Colonic mucosa (tissue), 4 donors: ENCODE results near the gene CERS3. TPM values are rescaled to one million over a fixed set of nuclear protein-coding genes. Genes with fewer than 3 reads are reported as not detected.

Experiments
- DNase-seq: peaks from one replicate; pipeline ENCODE4 v3.0.0-alpha.2; 2020
- H3K27ac ChIP-seq: fragments of 200-600 bp; one replicate; pipeline ENCODE4 v1.8.0; 2021
- H3K27me3 ChIP-seq: fragments of 200-600 bp; one replicate; pipeline ENCODE4 v1.8.0; 2021
- H3K36me3 ChIP-seq: fragments of 200-600 bp; one replicate; pipeline ENCODE4 v1.8.0; 2021
- H3K4me1 ChIP-seq: fragments of 200-600 bp; one replicate; pipeline ENCODE4 v1.8.0; 2021; ENCODE audit warnings: mild to moderate bottlenecking
- H3K4me3 ChIP-seq: fragments of 200-600 bp; one replicate; pipeline ENCODE4 v1.8.0; 2021
- H3K9ac ChIP-seq, 2 donors: one replicate each; pipeline ENCODE4 v1.7.0; 2013; ENCODE audit warnings: control low read depth in 2 of 2, low read depth in 2 of 2, low read length in 2 of 2
- H3K9me3 ChIP-seq: fragments of 200-600 bp; one replicate; pipeline ENCODE4 v1.8.0; 2021
- intact Hi-C: fragments of 100-400 bp; cut with DNase I; formaldehyde crosslinking; loops from one replicate; pipeline ENCODE4 v1.14.1; 2022
- total RNA-seq, 2 donors: library from RNA; stranded (reverse); fragmentation: NEBNext Ultra II Directional in 1 of 2; extraction: Animal tissue kit (Norgen Biotek cat#: 25700) in 1 of 2; gene quantifications; one replicate each; pipeline ENCODE4 v1.2.1, GENCODE V29; 2021
- TF ChIP-seq, protein P1 (sequence below): fragments of 200-600 bp; IDR thresholded peaks from one replicate; pipeline ENCODE4 v1.8.0; 2022; ENCODE audit warnings: antibody characterized with exemption, mild to moderate bottlenecking
- donor health status: healthy.
- donor health status: DM: no; HTN: no; CAD: no.
- donor health status: DM: no; HTN: no; CAD: no.

The CERS3 gene
- total RNA-seq, 2 donors from 2014 or later: 0.12 TPM; not detected in 1

DNA sequence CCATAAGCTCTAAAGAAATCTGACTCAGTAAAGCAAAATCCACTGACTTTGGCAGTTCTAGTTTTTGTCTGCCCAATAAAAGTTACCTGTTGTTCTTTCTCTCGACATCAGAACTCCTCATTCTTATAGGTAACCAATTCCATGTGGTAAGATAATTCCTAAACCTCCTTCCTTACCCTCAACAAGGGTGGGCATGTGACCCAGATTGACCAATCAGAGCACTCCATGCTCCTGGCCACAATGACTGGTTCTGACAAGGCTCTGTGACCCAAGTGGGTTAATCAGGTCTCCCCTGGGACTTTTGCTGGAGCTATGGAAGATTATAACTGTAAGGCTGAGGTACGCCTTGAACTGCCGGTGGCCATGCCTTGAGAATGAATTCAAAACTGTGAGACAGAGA lies 41.5 kb upstream of the CERS3 start:
- no peaks in the 10 kb centered on the region for H3K36me3 ChIP-seq
- intact Hi-C loops: loop anchor here (10.0 kb wide), 1 partner anchor 635 kb away; no protein-coding TSS in a partner anchor

DNA sequence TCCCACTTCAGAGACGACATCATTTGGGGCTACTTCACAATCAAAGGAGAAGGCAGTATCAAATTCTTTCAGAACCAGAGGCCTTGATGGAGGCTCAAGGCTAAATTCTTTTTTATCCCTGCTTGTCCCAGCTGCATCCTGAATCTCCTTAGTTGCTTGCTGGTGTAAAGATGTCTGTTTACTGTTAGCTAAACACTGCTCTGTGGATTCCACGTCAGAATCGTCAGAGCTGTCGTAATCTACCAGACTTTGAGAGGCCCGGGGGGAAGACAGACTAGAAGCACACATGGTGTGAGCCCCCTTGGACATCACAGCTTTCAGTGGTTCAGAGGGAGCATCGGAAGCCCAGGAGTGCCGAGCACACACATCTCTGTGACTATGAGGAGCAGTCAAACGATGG lies 40.6 kb upstream of the CERS3 start:
- Histone ChIP-seq H3K9me3 (no peaks in the 10 kb centered on the region), H3K27ac (no peak overlapping the region), H3K4me3 (no peak overlapping the region), H3K27me3 (no peaks in the 10 kb centered on the region), H3K9ac (no peak overlapping the region), H3K36me3 (no peaks in the 10 kb centered on the region), H3K4me1 (no peaks in the 10 kb centered on the region)
- DNase-seq: no peak
- TF ChIP-seq, protein P1, sequence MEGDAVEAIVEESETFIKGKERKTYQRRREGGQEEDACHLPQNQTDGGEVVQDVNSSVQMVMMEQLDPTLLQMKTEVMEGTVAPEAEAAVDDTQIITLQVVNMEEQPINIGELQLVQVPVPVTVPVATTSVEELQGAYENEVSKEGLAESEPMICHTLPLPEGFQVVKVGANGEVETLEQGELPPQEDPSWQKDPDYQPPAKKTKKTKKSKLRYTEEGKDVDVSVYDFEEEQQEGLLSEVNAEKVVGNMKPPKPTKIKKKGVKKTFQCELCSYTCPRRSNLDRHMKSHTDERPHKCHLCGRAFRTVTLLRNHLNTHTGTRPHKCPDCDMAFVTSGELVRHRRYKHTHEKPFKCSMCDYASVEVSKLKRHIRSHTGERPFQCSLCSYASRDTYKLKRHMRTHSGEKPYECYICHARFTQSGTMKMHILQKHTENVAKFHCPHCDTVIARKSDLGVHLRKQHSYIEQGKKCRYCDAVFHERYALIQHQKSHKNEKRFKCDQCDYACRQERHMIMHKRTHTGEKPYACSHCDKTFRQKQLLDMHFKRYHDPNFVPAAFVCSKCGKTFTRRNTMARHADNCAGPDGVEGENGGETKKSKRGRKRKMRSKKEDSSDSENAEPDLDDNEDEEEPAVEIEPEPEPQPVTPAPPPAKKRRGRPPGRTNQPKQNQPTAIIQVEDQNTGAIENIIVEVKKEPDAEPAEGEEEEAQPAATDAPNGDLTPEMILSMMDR: no peak
- intact Hi-C loops: loop anchor here (5.0 kb wide), 1 partner anchor 217 kb away; no protein-coding TSS in a partner anchor

More for the DNA sequence above, 41.5 kb upstream of the CERS3 start:
- no peak for DNase-seq
- Histone ChIP-seq H3K9me3 (no peaks in the 10 kb centered on the region), H3K4me1 (no peaks in the 10 kb centered on the region), H3K27ac (no peak overlapping the region), H3K4me3 (no peak overlapping the region), H3K27me3 (no peaks in the 10 kb centered on the region), H3K9ac (no peak overlapping the region)
- TF ChIP-seq, protein P1: no peak

DNA sequence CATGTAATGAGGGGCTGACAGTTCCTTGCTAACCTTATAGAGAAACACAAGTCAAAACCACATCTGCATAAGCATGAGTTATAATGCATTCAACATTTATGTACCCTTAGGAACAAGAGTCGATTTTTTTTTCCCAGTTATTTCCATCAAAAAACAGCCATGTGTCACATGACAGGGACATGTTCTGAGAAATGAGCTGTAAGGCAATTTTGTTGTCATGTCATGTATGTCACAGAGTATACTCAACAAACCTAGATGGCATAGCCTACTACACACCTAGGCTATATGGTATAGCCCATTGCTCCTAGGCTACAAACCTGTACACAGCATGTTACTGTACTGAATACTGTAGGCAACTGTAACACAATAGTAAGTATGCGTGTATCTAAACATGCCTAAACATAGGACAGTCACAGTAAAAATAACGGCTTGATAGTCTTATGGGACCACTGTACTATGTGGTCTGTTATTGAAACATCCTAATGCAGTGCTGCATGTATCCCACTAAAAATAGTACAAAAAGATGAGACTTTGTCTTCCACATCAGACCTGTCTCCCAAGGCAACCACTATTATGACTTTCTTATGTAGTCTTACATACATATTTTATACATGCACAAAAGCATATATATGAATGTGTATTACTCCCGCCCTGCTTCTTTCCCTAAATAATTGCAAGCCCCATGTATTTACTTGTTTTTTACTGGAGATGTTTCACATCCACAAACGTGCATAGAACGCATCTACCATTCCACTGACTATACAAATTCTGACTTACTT lies 38.3 kb upstream of the CERS3 start:
- H3K27me3 ChIP-seq: no peaks in the 10 kb centered on the region
- no peak overlapping the region for H3K9ac ChIP-seq
- intact Hi-C loops: loop anchor here (5.0 kb wide), 1 partner anchor 215 kb away; no protein-coding TSS in a partner anchor
- H3K4me1 ChIP-seq: no peaks in the 10 kb centered on the region
- no peaks in the 10 kb centered on the region for H3K36me3 ChIP-seq
- no peaks in the 10 kb centered on the region for H3K9me3 ChIP-seq
- no peak for DNase-seq
- TF ChIP-seq, protein P1: no peak
- no peak overlapping the region for H3K27ac ChIP-seq
- H3K4me3 ChIP-seq: no peak overlapping the region

DNA sequence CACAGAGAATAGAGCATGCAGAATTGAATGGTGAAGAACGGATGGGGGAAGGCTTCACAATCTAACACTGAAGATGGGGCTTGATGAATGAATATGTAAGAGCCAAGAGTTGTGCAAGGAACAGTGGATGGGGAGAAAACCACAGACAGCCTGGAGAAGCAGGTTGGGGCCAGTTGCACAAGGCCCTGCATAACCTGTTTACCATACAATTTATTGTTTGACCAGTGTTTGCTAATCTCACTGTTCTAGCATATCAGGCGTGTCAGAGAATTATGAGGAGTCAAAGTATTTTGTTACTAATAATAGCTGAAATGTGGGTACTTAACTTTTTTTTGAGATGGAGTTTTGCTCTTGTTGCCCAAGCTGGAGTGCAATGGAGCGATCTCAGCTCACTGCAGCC lies 36.8 kb upstream of the CERS3 start:
- Histone ChIP-seq H3K9me3 (no peaks in the 10 kb centered on the region), H3K4me3 (no peak overlapping the region), H3K9ac (no peak overlapping the region), H3K36me3 (no peaks in the 10 kb centered on the region), H3K27me3 (no peaks in the 10 kb centered on the region), H3K4me1 (no peaks in the 10 kb centered on the region), H3K27ac (no peak overlapping the region)
- TF ChIP-seq, protein P1: no peak
- intact Hi-C loops: loop anchor here (5.0 kb wide), 1 partner anchor 213 kb away; no protein-coding TSS in a partner anchor
- DNase-seq: no peak

DNA sequence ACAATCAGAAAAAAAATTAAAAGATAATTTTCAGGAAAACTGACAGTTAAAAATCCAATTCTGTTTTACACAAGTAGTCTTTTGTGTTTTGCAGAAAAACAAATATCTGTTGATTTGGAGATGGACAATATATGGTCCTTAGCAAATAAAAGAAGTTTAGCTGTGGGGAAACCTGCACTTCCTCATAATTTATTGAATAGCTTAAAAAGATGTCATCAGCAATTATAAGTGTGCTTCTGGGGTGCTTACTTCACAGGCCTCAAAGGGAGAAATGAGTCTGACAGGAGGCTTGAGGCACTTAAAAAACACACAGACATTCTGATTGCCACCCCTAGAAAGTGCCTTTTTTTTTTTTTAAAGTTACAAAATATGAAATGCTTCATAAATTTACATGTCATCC lies 31.6 kb upstream of the CERS3 start:
- no peak overlapping the region for H3K27ac ChIP-seq
- no peaks in the 10 kb centered on the region for H3K27me3 ChIP-seq
- no peaks in the 10 kb centered on the region for H3K9me3 ChIP-seq
- no peak for DNase-seq
- H3K9ac ChIP-seq: no peak overlapping the region
- TF ChIP-seq, protein P1: no peak
- no peaks in the 10 kb centered on the region for H3K36me3 ChIP-seq
- H3K4me3 ChIP-seq: no peak overlapping the region
- H3K4me1 ChIP-seq: no peaks in the 10 kb centered on the region
- intact Hi-C loops: no loop called here
